SKM-1 (cell line): ENCODE data around the gene OTOF.

Experiments used
- DNase-seq: peaks from one replicate; lab custom pipeline; 2025; ENCODE audit not compliant: unreplicated experiment; lab: John Stamatoyannopoulos, UW

The OTOF gene

DNA sequence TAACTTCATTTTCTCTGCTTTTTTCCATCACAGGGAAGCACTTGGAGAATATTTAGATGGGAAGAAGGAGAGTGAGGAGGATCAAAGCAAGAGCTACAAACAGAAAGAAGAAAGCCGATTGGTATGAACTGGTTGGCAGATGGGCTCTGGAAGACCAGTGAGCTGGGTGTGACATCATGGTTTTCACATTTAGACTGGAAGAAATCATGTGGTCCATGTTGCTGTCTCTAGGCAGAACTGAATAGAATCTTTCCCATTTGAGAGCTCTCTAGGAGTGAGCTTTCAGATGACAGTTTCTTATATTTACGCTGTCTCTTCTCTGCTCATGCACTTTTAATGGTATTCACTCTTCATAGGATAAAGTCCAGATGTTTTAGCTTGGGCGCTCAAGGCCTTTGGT, 63.6 kb downstream of the OTOF start:
- no peak for DNase-seq

DNA sequence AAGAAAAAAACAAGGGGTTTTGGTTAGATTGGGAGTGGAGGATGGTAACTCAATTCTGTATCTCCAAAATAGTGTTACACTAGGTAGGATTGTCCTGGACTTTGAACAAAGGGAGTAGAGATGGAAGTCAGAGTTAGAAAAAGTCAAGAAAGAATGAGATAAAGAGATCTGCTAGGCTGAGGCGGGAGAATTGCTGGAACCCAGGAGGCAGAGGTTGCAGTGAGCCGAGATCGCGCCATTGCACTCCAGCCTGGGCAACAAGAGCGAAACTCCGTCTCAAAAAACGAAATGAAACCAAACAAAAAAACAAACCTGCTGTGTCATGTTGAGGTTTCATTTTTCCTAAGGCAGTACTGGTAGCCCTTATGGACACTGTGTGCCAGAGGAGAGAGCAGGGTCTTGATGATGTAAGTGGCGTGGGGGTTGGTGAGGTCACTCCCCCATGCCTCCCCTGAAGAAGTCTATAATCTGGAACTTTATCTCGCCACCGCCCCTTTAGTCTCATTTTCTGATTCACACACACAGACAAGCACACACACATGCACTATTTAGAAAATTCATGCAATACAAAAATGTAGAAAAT, 65.7 kb downstream of the OTOF start:
- no peak for DNase-seq

DNA sequence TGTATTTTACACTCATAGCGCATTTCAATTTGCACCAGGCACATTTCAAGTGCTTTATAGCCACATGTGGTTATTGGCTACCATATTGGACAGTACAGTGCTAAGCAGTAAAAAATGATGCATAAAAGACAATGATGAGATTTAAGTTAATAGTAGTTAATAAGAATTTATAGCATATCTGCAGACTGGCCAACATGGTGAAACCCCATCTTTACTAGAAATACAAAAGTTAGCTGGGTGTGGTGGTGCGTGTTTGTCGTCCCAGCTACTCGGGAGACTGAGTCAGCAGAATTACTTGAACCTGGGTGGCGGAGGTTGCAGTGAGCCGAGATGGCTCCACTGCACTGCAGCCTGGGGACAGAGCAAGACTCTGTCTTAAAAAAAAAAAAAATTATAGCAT, 66.5 kb downstream of the OTOF start:
- no peak for DNase-seq

DNA sequence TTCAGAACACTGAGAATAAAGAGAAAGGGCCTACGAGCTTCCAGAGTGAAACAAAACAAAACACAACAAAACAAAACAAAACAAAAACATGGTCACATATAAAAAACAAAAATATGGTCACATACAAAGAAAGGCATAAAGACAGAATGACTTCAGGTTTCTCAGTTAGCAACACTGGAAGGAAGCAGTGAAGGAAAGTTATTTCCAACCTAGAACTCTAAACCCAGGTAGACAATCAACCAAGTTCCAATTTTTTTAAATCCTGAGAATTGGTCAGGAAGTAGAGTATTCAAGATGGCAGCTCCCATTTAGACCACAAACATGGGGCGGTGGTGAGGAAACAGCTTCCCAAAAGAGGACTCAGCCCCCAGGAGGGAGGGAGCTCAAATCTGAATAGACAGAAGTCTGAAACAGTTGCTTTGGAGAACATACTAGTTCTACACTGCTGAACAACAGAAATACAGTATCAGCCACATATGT, 67.1 kb downstream of the OTOF start:
- DNase-seq = no peak

DNA sequence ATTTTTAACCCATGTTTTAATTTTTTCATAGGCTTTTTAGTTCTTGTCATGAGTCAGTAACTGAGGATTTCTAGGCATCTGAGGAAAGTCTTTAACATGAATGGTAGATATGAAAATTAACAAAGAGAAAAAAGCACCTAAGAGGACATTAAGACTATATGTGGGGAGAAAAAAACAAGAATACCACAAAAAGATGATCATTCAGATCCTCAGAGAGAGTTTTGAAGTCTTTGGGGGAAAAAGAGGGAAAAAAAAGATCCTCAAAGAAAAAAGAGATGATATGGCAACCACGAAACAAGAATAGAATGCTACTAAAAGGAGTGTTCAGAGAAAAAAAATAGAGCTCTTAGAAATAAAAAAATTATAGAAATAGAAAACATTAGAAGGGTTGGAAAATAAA, 68.1 kb downstream of the OTOF start:
- no peak for DNase-seq

DNA sequence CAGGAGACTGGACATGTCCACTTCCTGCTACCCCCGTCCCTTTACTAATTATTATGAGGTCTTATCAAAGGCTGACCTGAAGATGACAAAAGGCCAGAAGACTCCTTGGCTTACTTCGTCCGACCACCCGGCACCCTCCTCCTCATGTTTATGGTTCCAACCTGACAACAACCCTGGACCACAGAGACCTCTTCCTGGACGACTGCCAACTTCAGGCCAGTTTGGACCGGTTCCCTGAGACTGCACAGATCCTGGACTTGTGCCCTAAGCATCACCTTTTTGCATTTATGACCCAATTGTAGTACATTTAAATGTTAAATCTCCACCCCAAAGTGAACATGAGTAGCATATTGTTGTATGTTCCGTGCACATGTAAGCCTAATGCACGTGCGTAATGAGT, 70.4 kb downstream of the OTOF start:
- DNase-seq = no peak
